Endodermal cell (in vitro differentiated cells): Measurements from ENCODE around the gene AMN1. TPM values are rescaled to one million over a fixed set of nuclear protein-coding genes. Genes with fewer than 3 reads are reported as not detected.

Source experiments
- DNase-seq: peaks from one replicate; pipeline ENCODE4 v3.0.0-alpha.2; 2017
- H3K27ac ChIP-seq: 2 replicates; pipeline ENCODE4 v1.5.1; 2013; ENCODE audit warnings: mild to moderate bottlenecking, low read depth, low read length, moderate library complexity
- H3K27me3 ChIP-seq: 2 replicates; pipeline ENCODE4 v1.6.1; 2013; ENCODE audit warnings: mild to moderate bottlenecking, low read length, moderate library complexity; ENCODE audit not compliant: insufficient read depth, control insufficient read depth, poor library complexity, severe bottlenecking
- H3K36me3 ChIP-seq: 2 replicates; pipeline ENCODE4 v1.7.0; 2013; ENCODE audit warnings: mild to moderate bottlenecking, low read length, moderate library complexity; ENCODE audit not compliant: control insufficient read depth, insufficient read depth
- H3K4me1 ChIP-seq: one replicate; pipeline ENCODE4 v1.7.0; 2013; ENCODE audit warnings: low read length; ENCODE audit not compliant: control insufficient read depth, insufficient read depth
- H3K4me3 ChIP-seq: 2 replicates; pipeline ENCODE4 v1.5.1; 2013; ENCODE audit warnings: mild to moderate bottlenecking, low read length, moderate library complexity
- H3K9ac ChIP-seq: 2 replicates; pipeline ENCODE4 v1.6.1; 2013; ENCODE audit warnings: mild to moderate bottlenecking, low read length, moderate library complexity; ENCODE audit not compliant: poor library complexity, severe bottlenecking; ENCODE audit errors: extremely low read depth
- H3K9me3 ChIP-seq: 2 replicates; pipeline ENCODE4 v1.6.1; 2013; ENCODE audit warnings: mild to moderate bottlenecking, low read length, moderate library complexity; ENCODE audit not compliant: control insufficient read depth
- H3K27ac Mint-ChIP-seq: 2 replicates; pipeline ENCODE4 v1.8.0; 2020; ENCODE audit warnings: mixed read lengths
- H3K27me3 Mint-ChIP-seq: 2 replicates; pipeline ENCODE4 v1.8.0; 2021; ENCODE audit warnings: mild to moderate bottlenecking, mixed read lengths; ENCODE audit not compliant: insufficient read depth
- H3K36me3 Mint-ChIP-seq: 2 replicates; pipeline ENCODE4 v1.8.0; 2020; ENCODE audit warnings: low read depth, mixed read lengths
- H3K4me1 Mint-ChIP-seq: 2 replicates; pipeline ENCODE4 v1.8.0; 2020; ENCODE audit warnings: mixed read lengths
- H3K4me3 Mint-ChIP-seq: 2 replicates; pipeline ENCODE4 v1.8.0; 2020; ENCODE audit warnings: mild to moderate bottlenecking, moderate library complexity, mixed read lengths
- H3K9me3 Mint-ChIP-seq: 2 replicates; pipeline ENCODE4 v1.8.0; 2020; ENCODE audit warnings: mild to moderate bottlenecking, mixed read lengths
- WGBS, 2 experiments: methylation state at CpG; one replicate each; pipeline versions ENCODE4 v1.1.5 to v1.1.7; 2013; ENCODE audit warnings: missing lambda C conversion rate in 2 of 2, mixed read lengths in 1 of 2; ENCODE audit not compliant: insufficient coverage in 1 of 2, insufficient read length in 1 of 2; 5-methylcytosine and 5-hydroxymethylcytosine counted together
- total RNA-seq, 2 donors: library from RNA; stranded (reverse); fragmentation: NEBNext Ultra II Directional in 1 of 2; extraction: Animal tissue kit (Norgen Biotek cat#: 25700) in 1 of 2; gene quantifications; 2 replicates in 1 of 2; 3 replicates in 1 of 2; pipeline ENCODE4 v1.2.1, GENCODE V29; 2021
- TF ChIP-seq, protein P1 (sequence below): fragments of 200-600 bp; sonication (generic); conservative IDR thresholded peaks from 2 replicates; pipeline ENCODE4 v1.5.0; 2021; ENCODE audit warnings: antibody characterized with exemption, mild to moderate bottlenecking

Gene AMN1
- total RNA-seq, 2 donors from 2014 or later = 12.5 to 15.2 TPM

GRCh38 chr12:31622038-31622437 lies 106.8 kb downstream of the AMN1 start:
- Histone ChIP-seq H3K4me3 (no peak overlapping the region), H3K36me3 (no peaks in the 10 kb centered on the region), H3K27ac (no peak overlapping the region), H3K4me1 (peaks cover 3% of the 10 kb centered on the region), H3K27me3 (no peaks in the 10 kb centered on the region), H3K9me3 (no peaks in the 10 kb centered on the region), H3K9ac (no peak overlapping the region)
- WGBS, 2 experiments = 93 to 100% methylated on average over 3 to 4 of the region's 4 CpGs
- DNase-seq = no peak
- no peaks in the 10 kb centered on the region for H3K9me3 Mint-ChIP-seq
- H3K27ac Mint-ChIP-seq = peak overlapping the region; percentile 31
- no peaks in the 10 kb centered on the region for H3K27me3 Mint-ChIP-seq
- no peak overlapping the region for H3K4me3 Mint-ChIP-seq
- peaks cover 11% of the 10 kb centered on the region for H3K4me1 Mint-ChIP-seq
- TF ChIP-seq, protein P1, sequence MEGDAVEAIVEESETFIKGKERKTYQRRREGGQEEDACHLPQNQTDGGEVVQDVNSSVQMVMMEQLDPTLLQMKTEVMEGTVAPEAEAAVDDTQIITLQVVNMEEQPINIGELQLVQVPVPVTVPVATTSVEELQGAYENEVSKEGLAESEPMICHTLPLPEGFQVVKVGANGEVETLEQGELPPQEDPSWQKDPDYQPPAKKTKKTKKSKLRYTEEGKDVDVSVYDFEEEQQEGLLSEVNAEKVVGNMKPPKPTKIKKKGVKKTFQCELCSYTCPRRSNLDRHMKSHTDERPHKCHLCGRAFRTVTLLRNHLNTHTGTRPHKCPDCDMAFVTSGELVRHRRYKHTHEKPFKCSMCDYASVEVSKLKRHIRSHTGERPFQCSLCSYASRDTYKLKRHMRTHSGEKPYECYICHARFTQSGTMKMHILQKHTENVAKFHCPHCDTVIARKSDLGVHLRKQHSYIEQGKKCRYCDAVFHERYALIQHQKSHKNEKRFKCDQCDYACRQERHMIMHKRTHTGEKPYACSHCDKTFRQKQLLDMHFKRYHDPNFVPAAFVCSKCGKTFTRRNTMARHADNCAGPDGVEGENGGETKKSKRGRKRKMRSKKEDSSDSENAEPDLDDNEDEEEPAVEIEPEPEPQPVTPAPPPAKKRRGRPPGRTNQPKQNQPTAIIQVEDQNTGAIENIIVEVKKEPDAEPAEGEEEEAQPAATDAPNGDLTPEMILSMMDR = no peak
- H3K36me3 Mint-ChIP-seq = no peaks in the 10 kb centered on the region

Other genes with a start within 250 kb of the AMN1 start
- 10 to 100 TPM; 24.5 to 34.2 TPM for gene DENND5B, start 137.9 kb downstream of the AMN1 start, total RNA-seq
- gene ETFBKMT, start 69.3 kb downstream of the AMN1 start, total RNA-seq = 1 to 10 TPM; 2.0 to 2.4 TPM
- gene RESF1, start 230.4 kb upstream of the AMN1 start, total RNA-seq = 100 to 1,000 TPM; 152 to 201 TPM